HepG2 (cell line): ENCODE measurements around the gene PEX11G. TPM values are rescaled to one million over a fixed set of nuclear protein-coding genes. Genes with fewer than 3 reads are reported as not detected.

ENCODE experiments used
- ARNT ChIP-seq: fragments of 450-650 bp; IDR thresholded peaks from 2 replicates; pipeline ENCODE4 v1.6.1; 2017
- BRD4 ChIP-seq: sonication (generic); formaldehyde crosslinking; IDR thresholded peaks from 2 replicates; pipeline ENCODE4 v1.4.0; 2020; ENCODE audit warnings: missing genetic modification reagents
- CBFB ChIP-seq: sonication (generic); formaldehyde crosslinking; IDR thresholded peaks from 2 replicates; pipeline ENCODE4 v1.4.0; 2020; ENCODE audit warnings: missing genetic modification reagents
- CC2D1A ChIP-seq: sonication (generic); formaldehyde crosslinking; IDR thresholded peaks from 2 replicates; pipeline ENCODE4 v1.8.1; 2023; ENCODE audit warnings: mild to moderate bottlenecking, missing genetic modification reagents
- CEBPG ChIP-seq: IDR thresholded peaks from 2 replicates; pipeline ENCODE4 v1.6.1; 2016
- EEA1 ChIP-seq: sonication (generic); formaldehyde crosslinking; IDR thresholded peaks from 2 replicates; pipeline ENCODE4 v1.5.1; 2020; ENCODE audit warnings: mild to moderate bottlenecking, missing genetic modification reagents, borderline replicate concordance
- GMEB1 ChIP-seq: sonication (generic); formaldehyde crosslinking; IDR thresholded peaks from 2 replicates; pipeline ENCODE4 v1.5.1; 2020; ENCODE audit warnings: missing genetic modification reagents, mild to moderate bottlenecking, borderline replicate concordance
- HNRNPH1 ChIP-seq: fragments of 200-400 bp; formaldehyde crosslinking; optimal IDR thresholded peaks from 2 replicates; pipeline ENCODE3; 2017; ENCODE audit warnings: mild to moderate bottlenecking, low read depth, low read length
- JUNB ChIP-seq: sonication (generic); formaldehyde crosslinking; IDR thresholded peaks from 2 replicates; pipeline ENCODE4 v1.8.0; 2022; ENCODE audit warnings: missing genetic modification reagents, mild to moderate bottlenecking, borderline replicate concordance
- NFYC ChIP-seq: IDR thresholded peaks from 2 replicates; pipeline ENCODE4 v1.6.1; 2016; ENCODE audit warnings: missing genetic modification reagents, missing compliant biosample characterization
- PHB2 ChIP-seq: fragments of 450-650 bp; IDR thresholded peaks from 2 replicates; pipeline ENCODE4 v1.6.1; 2018; ENCODE audit not compliant: partially characterized antibody
- POLR2AphosphoS2 ChIP-seq: IDR thresholded peaks from 2 replicates; pipeline ENCODE4 v1.6.1; 2011; ENCODE audit warnings: low read depth, low read length, improper control_type of control experiment
- RBAK ChIP-seq: sonication (generic); formaldehyde crosslinking; IDR thresholded peaks from 2 replicates; pipeline ENCODE4 v1.5.1; 2020; ENCODE audit warnings: mild to moderate bottlenecking, missing genetic modification reagents
- RXRB ChIP-seq: IDR thresholded peaks from 2 replicates; pipeline ENCODE4 v1.6.1; 2016; ENCODE audit warnings: borderline replicate concordance, missing genetic modification reagents, missing compliant biosample characterization
- SMARCC2 ChIP-seq: fragments of 450-650 bp; IDR thresholded peaks from 2 replicates; pipeline ENCODE4 v1.6.1; 2017; ENCODE audit warnings: antibody characterized with exemption, mild to moderate bottlenecking
- TAF1 ChIP-seq: sonication (generic); formaldehyde crosslinking; IDR thresholded peaks from 2 replicates; pipeline ENCODE4 v1.4.0; 2020; ENCODE audit warnings: missing genetic modification reagents
- TGIF2 ChIP-seq: IDR thresholded peaks from 2 replicates; pipeline ENCODE4 v1.6.1; 2016; ENCODE audit warnings: control low read depth, missing compliant biosample characterization
- ZBTB1 ChIP-seq: sonication (generic); formaldehyde crosslinking; IDR thresholded peaks from 2 replicates; pipeline ENCODE4 v1.4.0; 2020; ENCODE audit warnings: missing genetic modification reagents, borderline replicate concordance
- ZNF101 ChIP-seq: sonication (generic); formaldehyde crosslinking; IDR thresholded peaks from 2 replicates; pipeline ENCODE4 v1.4.0; 2020; ENCODE audit warnings: mild to moderate bottlenecking, low read depth, missing genetic modification reagents, borderline replicate concordance
- ZNF251 ChIP-seq: sonication (generic); formaldehyde crosslinking; IDR thresholded peaks from 2 replicates; pipeline ENCODE4 v1.9.0; 2021; ENCODE audit warnings: mild to moderate bottlenecking, missing genetic modification reagents
- ZNF263 ChIP-seq: sonication (generic); formaldehyde crosslinking; IDR thresholded peaks from 2 replicates; pipeline ENCODE4 v1.4.0; 2020; ENCODE audit warnings: missing genetic modification reagents
- ZNF335 ChIP-seq: sonication (generic); formaldehyde crosslinking; IDR thresholded peaks from 2 replicates; pipeline ENCODE4 v1.4.0; 2020; ENCODE audit warnings: missing genetic modification reagents
- ZNF350 ChIP-seq: sonication (generic); formaldehyde crosslinking; IDR thresholded peaks from 2 replicates; pipeline ENCODE4 v1.4.0; 2020; ENCODE audit warnings: mild to moderate bottlenecking, low read depth, missing genetic modification reagents, borderline replicate concordance
- ZNF414 ChIP-seq: sonication (generic); formaldehyde crosslinking; IDR thresholded peaks from 2 replicates; pipeline ENCODE4 v1.5.0; 2020; ENCODE audit warnings: missing genetic modification reagents
- ZNF709 ChIP-seq: sonication (generic); formaldehyde crosslinking; IDR thresholded peaks from 2 replicates; pipeline ENCODE4 v1.5.0; 2020; ENCODE audit warnings: mild to moderate bottlenecking, missing genetic modification reagents
- ZNF816 ChIP-seq: sonication (generic); formaldehyde crosslinking; IDR thresholded peaks from 2 replicates; pipeline ENCODE4 v1.8.0; 2022; ENCODE audit warnings: missing genetic modification reagents, mild to moderate bottlenecking, borderline replicate concordance
- ZNF841 ChIP-seq: sonication (generic); formaldehyde crosslinking; IDR thresholded peaks from 2 replicates; pipeline ENCODE4 v1.8.1; 2023; ENCODE audit warnings: missing genetic modification reagents, borderline replicate concordance
- ZSCAN12 ChIP-seq: sonication (generic); formaldehyde crosslinking; IDR thresholded peaks from 2 replicates; pipeline ENCODE4 v1.9.0; 2021; ENCODE audit warnings: mild to moderate bottlenecking, missing genetic modification reagents
- ZSCAN29 ChIP-seq: sonication (generic); formaldehyde crosslinking; conservative IDR thresholded peaks from 2 replicates; pipeline ENCODE4 v1.4.0; 2020; ENCODE audit warnings: mild to moderate bottlenecking, missing genetic modification reagents
- polyA plus RNA-seq, 8 experiments: library from polyadenylated mRNA; depleted of rRNA in 3 of 8; stranded (reverse) in 7 of 8; unstranded in 1 of 8; fragments of >200 nt; fragmentation: Illumina TruSeq in 4 of 8; extraction: Trizol in 4 of 8; gene quantifications; 2 replicates each; pipeline versions ENCODE4 v1.2.1 to v1.2.3, GENCODE V29; 2011 to 2016; ENCODE audit warnings: low read depth in 4 of 8, missing spikeins in 1 of 8, mixed read lengths in 1 of 8; ENCODE audit not compliant: insufficient read depth in 1 of 8
- total RNA-seq, 5 experiments: library from RNA; depleted of rRNA; stranded (reverse); fragments of >200 nt; fragmentation: Illumina TruSeq; extraction: Trizol; gene quantifications; 2 replicates each; pipeline ENCODE4 v1.2.3, GENCODE V29; 2016; ENCODE audit warnings: low read depth in 1 of 5
- TF ChIP-seq, protein P1 (sequence below): sonication (generic); formaldehyde crosslinking; IDR thresholded peaks from 2 replicates; pipeline ENCODE4 v1.5.0; 2020; ENCODE audit warnings: missing genetic modification reagents

Gene PEX11G
- total and polyA plus RNA-seq, 2 of the 13 experiments (the other 11 are each of a cell fraction or from before 2014, with no cell fraction given) = not detected

DNA sequence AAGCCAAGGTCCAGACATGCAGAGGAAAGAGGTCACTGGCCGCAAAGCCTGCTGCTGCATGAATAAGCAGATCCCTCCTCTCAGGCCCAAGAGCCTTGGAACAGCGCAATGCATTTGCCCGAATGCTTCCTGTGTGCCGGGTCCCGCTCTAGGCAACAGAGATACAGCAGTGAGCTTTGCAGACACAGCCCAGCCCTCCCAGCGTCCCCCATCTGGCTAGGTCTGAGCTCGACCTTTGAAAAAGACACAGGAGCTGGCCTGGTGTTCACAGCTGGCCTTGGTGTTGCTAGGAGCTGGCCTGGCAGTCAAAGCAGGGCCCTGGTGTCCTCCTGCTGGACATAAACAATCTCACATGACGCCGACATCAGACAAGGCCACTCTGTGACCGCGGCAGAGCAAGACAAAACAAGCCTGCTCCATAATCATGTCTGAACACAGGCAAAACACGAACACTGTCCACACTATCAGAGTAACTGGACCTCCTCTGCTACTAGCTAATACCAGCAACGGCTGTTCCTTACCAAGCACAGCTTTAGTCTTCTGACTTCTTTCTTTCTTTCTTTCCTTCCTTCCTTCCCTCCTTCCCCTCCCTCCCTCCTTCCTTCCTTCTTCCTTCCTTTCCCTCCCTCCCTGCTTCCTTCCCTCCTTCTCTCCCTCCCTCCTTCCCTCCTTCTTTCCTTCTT, 5.7 kb upstream of the PEX11G start (continued):
- TF ChIP-seq JUNB (CRISPR knock-in tag) = no peak
- TF ChIP-seq GMEB1 (CRISPR knock-in tag) = no peak; the same call in 1 of the 2 replicates
- no peak for TF ChIP-seq HNRNPH1
- TF ChIP-seq ZSCAN12 (CRISPR knock-in tag) = no peak
- TF ChIP-seq CC2D1A (CRISPR knock-in tag) = no peak
- TF ChIP-seq, protein P1, sequence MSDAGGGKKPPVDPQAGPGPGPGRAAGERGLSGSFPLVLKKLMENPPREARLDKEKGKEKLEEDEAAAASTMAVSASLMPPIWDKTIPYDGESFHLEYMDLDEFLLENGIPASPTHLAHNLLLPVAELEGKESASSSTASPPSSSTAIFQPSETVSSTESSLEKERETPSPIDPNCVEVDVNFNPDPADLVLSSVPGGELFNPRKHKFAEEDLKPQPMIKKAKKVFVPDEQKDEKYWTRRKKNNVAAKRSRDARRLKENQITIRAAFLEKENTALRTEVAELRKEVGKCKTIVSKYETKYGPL (CRISPR knock-in tag) = no peak
- no peak for TF ChIP-seq RBAK (CRISPR knock-in tag)
- no peak for TF ChIP-seq ZNF816 (CRISPR knock-in tag)
- TF ChIP-seq CEBPG (CRISPR knock-in tag) = no peak
- no peak for TF ChIP-seq ZNF251 (CRISPR knock-in tag)
- TF ChIP-seq CBFB (CRISPR knock-in tag) = no peak
- peak; percentile 60 for TF ChIP-seq RXRB (CRISPR knock-in tag)
- TF ChIP-seq BRD4 (CRISPR knock-in tag) = 0 out of 2 replicates have a peak, but pooled peaks have one; percentile 19
- 0 out of 2 replicates have a peak, but pooled peaks have one; percentile 20 for TF ChIP-seq ZNF414 (CRISPR knock-in tag)
- TF ChIP-seq SMARCC2 = no peak
- TF ChIP-seq ARNT = no peak
- peak; percentile 81 for TF ChIP-seq ZNF350
- TF ChIP-seq PHB2 = no peak
- no peak for TF ChIP-seq POLR2AphosphoS2
- TF ChIP-seq ZNF101 (CRISPR knock-in tag) = no peak
- TF ChIP-seq ZNF841 (CRISPR knock-in tag) = no peak
- TF ChIP-seq ZNF335 = no peak
- TF ChIP-seq ZNF709 (CRISPR knock-in tag) = peak; percentile 47; the same call in 1 of the 2 replicates
- TF ChIP-seq ZBTB1 = no peak
- TF ChIP-seq NFYC = no peak
- 0 out of 2 replicates have a peak, but pooled peaks have one; percentile 32 for TF ChIP-seq ZNF263
- TF ChIP-seq TAF1 (CRISPR knock-in tag) = peak; percentile 57; the same call in 1 of the 2 replicates
- no peak for TF ChIP-seq ZSCAN29 (CRISPR knock-in tag)
- no peak for TF ChIP-seq EEA1
- 0 out of 2 replicates have a peak, but pooled peaks have one; percentile 33 for TF ChIP-seq TGIF2 (CRISPR knock-in tag)
